ENCODE results near the gene CCDC194.

CCDC194 gene

GRCh38 chr19:17405250-17406045 lies 11.5 kb upstream of the CCDC194 start, which contains the start of gene BST2:
Gene BST2 (minus strand): TSS chr19:17405630. CDS start chr19:17405575, 55 bp downstream.
- no peak for DNase-seq

- DNase-seq: no peak
These were observed 10.7 kb upstream of the CCDC194 start for GRCh38 chr19:17404621-17405249.

- DNase-seq: no peak
These were observed 10.0 kb upstream of the CCDC194 start for GRCh38 chr19:17404015-17404414.

DNA sequence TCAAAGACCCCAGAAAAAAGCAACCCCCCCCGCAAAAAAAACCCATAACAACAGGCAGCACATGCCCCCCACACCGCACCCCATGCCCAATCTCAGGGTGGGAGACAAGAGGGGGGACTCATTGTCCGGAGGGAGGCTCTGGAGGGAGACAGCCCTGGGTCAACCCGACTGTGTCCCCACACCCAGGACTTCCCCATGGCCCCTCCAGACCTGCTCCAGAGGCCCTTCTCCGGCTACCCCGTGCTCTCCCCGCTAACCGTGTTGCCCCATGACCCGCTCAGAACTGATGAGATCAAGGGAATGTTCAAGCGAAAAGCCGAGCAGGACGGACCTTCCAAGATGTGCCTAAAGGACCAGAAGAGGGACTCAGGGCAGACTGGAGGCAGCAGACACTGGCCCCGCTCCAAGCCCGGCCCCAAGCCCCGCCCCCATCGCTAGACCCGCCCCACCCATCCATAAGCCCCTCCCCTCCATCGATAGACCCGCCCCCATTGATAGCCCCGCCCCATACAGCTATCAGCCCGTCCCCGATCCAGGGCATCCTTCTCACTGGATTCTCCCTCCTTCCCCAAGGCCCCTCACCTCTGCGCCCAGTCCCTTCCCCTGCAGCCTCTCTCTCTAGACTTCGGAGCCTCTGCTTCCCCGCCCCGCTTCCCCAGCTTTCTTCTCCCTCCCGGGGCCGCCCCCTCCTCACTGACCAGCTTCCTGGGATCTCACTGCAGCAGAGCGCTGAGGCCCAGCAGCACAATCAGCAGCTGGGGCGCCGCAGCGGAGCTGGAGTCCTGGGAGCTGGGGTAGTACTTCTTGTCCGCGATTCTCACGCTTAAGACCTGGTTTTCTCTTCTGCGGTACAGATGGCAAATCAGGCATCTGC lies 9.2 kb upstream of the CCDC194 start:
- peak; percentile 73 for DNase-seq

DNA sequence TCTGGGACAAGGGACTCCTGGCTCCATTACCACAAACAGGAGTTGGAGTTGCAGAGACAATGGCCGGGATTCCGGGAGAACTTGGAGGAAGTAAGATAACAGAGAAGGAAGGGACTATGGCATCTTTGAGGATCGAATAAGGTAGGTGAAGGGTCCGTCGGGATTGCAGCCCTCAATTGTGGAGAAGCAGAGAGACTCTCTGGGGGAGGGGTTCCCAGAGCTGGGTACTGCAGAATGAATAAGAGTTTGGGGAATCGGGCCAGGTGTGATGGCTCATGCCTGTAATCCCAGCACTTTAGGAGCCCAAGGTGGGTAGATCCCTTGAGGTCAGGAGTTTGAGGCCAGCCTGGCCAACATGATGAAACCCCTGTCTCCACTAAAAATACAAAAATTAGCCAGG lies 7.6 kb upstream of the CCDC194 start:
- DNase-seq: no peak

DNA sequence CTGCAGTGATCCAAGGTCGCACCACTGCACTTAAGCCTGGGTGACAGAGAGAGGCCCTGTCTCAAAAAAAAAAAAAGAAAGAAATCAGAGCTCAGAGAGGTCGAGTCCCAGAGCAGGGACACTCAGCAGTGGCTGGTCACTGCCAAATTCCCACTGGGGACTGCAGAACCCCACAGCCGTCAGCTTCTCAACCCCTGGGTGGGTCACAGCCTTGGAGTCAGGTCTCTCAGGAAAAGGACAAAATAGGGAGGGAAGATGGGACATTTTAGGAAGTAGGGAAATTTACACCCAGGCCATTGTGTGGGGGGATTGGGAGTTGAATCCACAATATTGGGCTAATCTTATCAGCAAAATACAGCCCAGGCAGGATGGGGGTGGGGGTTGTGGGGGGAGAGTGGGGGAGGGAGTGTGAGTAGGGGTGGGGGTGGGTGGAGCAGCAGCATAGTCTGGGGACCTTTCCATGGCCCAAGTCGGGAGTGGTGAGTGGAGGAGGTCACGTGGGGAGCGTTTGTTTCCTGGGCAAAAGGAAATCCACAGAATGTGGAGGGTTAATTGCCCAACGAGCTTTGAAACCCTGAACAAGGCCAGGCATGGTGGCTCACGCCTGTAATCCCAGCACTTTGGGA lies 5.0 kb upstream of the CCDC194 start:
- DNase-seq: no peak

DNA sequence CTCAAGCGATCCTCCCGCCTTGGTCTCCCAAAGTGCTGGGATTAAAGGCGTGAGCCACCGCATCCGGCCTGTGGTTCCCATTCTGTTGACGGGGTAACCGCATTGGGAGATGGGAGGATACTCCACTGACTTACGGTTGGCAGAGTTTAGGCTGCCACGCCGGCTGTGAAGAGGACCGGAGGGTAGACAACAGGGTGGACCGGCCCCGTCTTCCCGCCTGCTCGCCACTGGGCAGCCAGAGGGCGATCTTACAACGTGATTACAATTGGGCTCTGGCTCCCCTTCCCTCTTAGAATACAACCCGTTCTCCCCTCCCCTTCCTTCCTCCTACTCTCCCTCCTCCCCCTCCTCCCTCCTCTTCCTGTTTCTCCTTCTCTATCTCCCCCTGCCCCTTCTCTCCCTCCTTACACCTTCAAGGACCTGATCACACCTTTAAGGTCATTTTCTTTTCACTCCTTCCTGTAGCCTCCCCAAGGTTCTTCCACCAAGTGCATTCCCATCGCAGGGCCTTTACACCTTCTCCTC lies 957 bp upstream of the CCDC194 start:
- DNase-seq: peak; percentile 82

DNA sequence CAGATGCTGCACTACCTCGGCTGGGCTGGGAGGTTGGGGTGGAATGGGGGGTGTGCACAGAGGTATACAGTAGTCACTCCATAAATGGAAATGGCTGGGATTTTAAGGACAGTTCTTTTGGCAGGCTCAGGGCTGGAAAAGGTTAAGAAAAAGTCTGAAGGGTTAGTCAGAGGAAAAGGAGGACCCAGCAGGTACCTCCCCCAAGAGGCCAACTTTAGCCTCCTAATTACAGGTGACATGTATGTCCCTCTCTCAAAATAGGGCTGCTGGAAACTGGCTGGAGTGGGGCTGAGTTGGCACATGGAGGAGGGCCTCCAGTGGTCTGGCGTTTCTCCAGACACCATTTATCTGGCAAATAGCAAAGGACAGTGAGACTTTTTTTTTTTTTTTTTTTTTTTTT lies 994 bp downstream of the CCDC194 start:
- DNase-seq: peak; percentile 29

DNA sequence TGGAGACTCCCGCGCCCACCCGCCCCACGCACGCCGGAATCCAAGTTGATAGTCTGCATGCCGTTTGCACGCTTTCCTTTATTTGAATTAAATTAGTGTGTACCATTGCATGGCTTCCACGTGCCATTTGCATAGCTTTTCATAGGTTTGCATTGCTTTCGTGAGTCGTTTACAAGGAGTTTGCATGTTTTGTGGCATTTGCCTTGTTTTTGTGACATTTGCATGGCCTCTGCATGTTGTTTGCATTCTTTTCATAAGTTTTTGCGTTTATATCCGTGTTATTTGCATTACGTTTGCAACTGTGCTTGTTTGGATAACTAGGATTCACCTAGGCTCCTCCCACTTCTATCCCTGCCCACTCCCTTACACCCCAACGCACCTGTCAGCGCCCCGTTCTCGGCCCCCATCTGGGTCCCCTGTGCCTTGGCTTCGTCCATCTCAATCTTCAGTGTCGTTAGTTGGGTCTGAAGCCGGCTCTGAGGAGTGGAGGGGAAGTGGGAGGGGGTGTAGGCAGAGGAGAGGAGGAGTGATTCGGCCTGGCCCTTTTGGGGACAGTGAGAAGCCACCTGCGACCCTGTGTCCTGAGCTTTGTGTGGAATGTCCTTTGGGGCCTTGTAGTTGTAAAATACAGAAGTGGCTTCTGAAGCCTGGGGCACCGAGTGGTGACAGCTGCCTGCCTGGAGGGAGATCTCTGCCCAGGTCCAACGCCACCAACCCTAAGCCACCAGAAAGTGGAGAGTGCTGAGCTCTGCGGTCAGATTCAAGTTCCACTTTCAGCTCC lies 2.4 kb downstream of the CCDC194 start:
- no peak for DNase-seq

- peak; percentile 97 for DNase-seq
These were observed 3.2 kb downstream of the CCDC194 start for GRCh38 chr19:17390665-17391370.

- DNase-seq: no peak
These were observed 3.9 kb downstream of the CCDC194 start for GRCh38 chr19:17389957-17390664.

GRCh38 chr19:17389288-17389687 lies 4.7 kb downstream of the CCDC194 start:
- no peak for DNase-seq

GRCh38 chr19:17385878-17386611 lies 8.0 kb downstream of the CCDC194 start:
- DNase-seq: peak; percentile 76

DNA sequence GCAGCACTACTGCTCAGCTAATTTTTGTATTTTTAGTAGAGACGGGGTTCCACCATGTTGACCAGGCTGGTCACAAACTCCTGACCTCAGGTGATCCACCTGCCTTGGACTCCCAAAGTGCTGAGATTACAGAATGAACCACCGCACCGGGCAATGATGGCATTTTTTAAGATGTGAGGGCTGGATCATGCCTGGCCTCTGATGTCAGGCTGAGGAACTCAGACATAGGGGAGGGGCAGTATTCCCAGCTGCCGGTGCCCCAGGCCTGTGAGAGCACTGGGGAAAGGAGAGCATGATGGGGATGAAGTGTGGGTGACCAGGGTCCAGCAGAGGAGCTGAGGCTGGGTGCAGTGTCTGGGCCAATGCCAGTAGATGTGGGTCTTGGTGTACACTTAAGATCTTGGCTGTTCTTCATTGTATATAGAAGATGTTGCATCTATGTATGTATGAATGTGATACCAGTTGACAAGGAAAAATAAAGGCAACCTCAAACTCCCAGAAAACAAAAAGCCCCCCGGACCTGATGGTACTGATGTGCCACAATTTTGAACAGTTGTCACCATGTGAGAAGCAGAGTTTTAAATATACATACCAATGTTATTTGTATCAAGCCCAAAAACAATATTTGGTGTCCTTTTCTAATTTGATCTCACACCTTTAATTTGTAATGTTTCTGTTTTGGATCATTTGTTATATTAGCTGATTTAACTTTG lies 13.4 kb downstream of the CCDC194 start:
- no peak for DNase-seq

DNA sequence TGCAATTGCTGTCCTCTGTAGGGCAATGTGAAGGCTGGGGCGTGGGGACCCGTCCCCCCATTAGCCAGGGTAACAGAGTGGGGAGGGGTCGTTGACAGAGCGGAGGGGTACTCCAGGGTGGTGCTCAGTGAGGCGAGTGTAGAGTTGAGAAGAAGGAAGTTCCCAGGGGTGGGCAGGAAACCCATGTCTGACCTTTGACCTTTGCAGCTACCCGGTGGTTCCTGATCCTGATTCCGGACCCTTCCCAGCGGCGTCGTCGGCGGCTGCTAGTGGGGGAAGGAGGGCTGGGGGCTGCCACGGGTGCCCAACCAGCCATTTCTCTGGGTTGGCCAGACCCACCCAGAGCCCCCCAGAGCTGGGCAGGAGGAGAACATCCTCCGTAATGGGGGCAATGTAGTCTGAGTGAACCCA lies 14.8 kb downstream of the CCDC194 start:
- no peak for DNase-seq

- DNase-seq: no peak
These were observed 15.7 kb downstream of the CCDC194 start for GRCh38 chr19:17378271-17378670.

DNA sequence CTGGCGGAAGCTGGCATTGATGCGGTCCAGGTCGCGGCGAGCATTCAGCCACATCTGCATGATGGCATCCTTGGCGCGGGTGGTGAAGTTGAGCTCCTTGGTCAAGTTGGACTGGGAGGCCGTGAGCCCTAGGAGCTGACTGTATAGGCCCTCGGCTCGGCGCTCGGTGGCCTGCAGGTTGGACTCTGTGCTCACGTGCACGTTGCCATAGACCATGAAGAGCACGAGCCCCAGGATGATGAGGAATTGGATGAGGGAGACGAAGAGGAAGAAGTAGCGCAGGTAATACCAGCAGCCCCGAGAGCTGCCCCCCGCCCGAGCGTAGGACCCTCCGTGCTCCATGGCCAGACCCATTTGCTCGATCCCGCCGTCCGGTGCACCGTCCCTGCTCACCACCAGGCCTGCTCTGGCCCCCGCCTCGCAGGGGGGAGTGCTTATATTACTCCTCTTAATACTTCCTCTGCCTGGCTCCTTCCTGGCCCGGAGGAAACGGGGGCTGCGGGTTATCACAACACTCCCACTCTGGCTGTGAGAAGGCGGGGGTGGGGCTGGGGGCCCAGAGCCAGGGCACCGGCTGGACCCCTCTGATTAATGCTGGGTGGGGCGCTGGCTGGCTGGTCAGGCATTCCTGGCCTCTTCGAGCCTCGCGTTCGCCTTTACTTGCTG lies 16.9 kb downstream of the CCDC194 start, which contains the start of gene PLVAP:
TSS of gene PLVAP (minus strand) at position 408 of the 666 bp plus-strand sequence. CDS start at position 354, 54 bp downstream.
- no peak for DNase-seq

DNA sequence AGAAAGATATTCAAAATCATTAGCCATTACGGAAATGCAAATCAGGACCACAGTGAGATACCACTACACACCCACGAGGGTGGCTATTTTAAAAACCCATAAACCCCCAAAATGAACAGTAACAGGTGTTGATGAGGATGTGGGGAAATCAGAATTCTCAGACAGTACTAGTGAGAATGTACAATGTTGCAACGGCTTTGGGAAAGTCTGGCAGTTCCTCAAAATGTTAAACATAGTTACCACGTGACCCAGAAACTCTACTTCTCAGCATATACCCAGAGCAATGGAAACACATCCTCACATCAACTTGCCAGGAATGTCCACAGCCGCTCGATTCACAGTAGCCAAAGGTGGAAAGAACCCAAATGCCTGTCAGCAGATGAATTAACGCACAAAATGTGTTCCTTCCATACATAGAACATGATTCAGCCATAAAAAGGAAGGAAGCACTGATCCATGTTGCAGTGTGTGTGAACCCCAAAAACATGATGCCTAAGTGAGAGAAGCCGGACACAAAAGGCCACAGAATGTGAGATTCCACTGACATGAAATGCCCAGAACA lies 23.9 kb downstream of the CCDC194 start:
- DNase-seq: no peak
